ENCODE data around the gene KCNN3.

DNA sequence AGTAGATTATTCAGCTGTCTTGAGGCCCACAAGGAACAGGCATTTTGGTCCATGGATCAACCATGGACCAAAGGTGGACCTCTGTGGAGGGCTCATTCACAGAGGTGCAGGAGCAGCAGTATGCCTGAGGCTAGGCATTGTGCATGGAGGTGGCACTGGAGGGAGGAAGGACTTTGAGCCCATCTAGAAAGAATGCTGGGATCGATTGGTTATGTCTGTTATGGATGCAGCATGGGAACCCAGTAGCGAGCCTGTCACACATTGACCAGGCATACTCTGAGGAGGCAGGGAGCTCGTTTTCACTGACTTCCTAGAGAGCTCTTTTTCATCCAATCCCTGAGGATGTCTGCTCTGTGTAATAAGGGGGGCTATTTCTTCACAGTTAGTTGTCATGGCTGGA, 75.5 kb downstream of the KCNN3 start:
- TF ChIP-seq CTCF (IDR thresholded peaks at IDR 0.05), result no peak
- TF ChIP-seq ZFX (IDR thresholded peaks at IDR 0.05; ENCODE audit: borderline replicate concordance), result no peak
